Measurements from ENCODE around the gene EXOC6B. TPM values are rescaled to one million over a fixed set of nuclear protein-coding genes. Genes with fewer than 3 reads are reported as not detected.

EXOC6B gene
- total and polyA plus RNA-seq, 10 of the 15 experiments (the other 5 are each of a cell fraction or from before 2014, with no cell fraction given), result 0.23 to 2.2 (median 1.2) TPM

DNA sequence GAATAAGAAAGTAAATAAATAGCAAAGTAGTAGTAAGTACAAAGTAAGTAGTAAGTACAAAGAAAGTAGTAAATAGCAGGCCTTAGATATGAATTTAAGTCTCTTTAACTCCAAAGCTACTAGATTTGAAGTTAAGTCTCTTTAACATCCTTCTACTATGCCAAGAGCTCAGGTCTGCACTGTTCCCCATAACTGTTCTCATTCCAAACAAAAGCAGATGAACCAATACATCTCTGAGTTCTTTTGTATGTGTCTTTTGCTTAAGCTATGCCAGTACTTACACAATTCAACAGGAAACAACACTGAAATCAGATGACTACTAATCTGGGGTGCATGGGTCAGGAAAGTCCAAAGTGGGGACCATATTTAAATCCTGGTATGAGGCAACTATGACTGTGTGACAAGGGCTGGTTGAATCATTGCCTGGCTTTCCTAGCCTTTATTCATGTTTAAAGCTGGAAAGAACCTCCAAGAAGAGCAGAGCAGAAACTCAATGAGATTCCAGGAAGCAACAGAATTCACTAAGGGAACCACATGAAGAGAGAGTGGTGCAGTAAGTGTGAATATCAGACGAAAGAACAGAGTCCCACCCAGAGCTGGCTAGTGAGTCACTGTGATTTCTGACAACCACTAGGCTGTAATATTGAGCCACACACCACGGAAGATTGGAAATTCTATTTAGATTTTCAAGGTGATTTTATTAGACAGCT lies 627.1 kb downstream of the EXOC6B start:
- ChIA-PET POLR2A (no interaction called here), CTCF (no interaction called here), SMC1A (ENCODE audit: uncharacterized antibody, unreplicated experiment) (no interaction called here), RAD21 (ENCODE audit: unreplicated experiment) (no interaction called here)
- DNase-seq (ENCODE audit: low read depth, low spot score) (no peak), FAIRE-seq (no peak), ATAC-seq (no peak)
- no peak overlapping the region for H3K4me3 ChIP-seq
- H3K4me2 ChIP-seq (ENCODE audit: control insufficient read depth, insufficient read depth), result no peak overlapping the region
- intact Hi-C loops (cut with micrococcal nuclease; ENCODE audit: unreplicated experiment) (no loop called here), in situ Hi-C loops (cut with MboI) (no loop called here)
- no peak overlapping the region for H3K9ac ChIP-seq (ENCODE audit: control insufficient read depth, insufficient read depth, low read length)
- H3K4me1 ChIP-seq (ENCODE audit: control insufficient read depth, insufficient read depth, low read length), result no peaks in the 10 kb centered on the region
- WGBS (ENCODE audit: insufficient coverage, insufficient replicate concordance, low lambda C conversion rate, missing lambda C conversion rate), result 29% methylated on average over 2 of the region's 2 CpGs
- H3K79me2 ChIP-seq (ENCODE audit: control insufficient read depth, insufficient read depth, low read length), result no peaks in the 10 kb centered on the region
- BruUV-seq (replicated peaks), result no TSS peak
- no peak overlapping the region for H3K27ac ChIP-seq (ENCODE audit: control insufficient read depth, insufficient read depth)
- no peaks in the 10 kb centered on the region for H3K9me3 ChIP-seq (replicated peaks; ENCODE audit: control insufficient read depth, insufficient read depth, low read length)
- no peaks in the 10 kb centered on the region for H3K27me3 ChIP-seq (replicated peaks in 1 of 2; ENCODE audit: control insufficient read depth in 2 of 2, insufficient read depth in 2 of 2, low read length in 1 of 2)
- H3K36me3 ChIP-seq (ENCODE audit: control insufficient read depth in 2 of 2, insufficient read depth in 2 of 2, low read length in 1 of 2), result no peaks in the 10 kb centered on the region
- H4K20me1 ChIP-seq (ENCODE audit: control insufficient read depth, insufficient read depth), result no peaks in the 10 kb centered on the region
- no peak overlapping the region for H2AFZ ChIP-seq (ENCODE audit: control insufficient read depth, low read depth, low read length)
- TF ChIP-seq SIX5 (IDR thresholded peaks at IDR 0.05; ENCODE audit: low read depth, low read length, severe bottlenecking) (no peak), EP300 (IDR thresholded peaks at IDR 0.05; ENCODE audit: borderline replicate concordance in 1 of 2, control insufficient read depth in 1 of 2, low read depth in 2 of 2, low read length in 2 of 2) (no peak), TCF12 (IDR thresholded peaks at IDR 0.05; ENCODE audit: low read depth, low read length) (no peak), NFYB (IDR thresholded peaks at IDR 0.05; ENCODE audit: insufficient read depth, low read depth, low read length) (no peak), FOS (IDR thresholded peaks at IDR 0.05; ENCODE audit: borderline replicate concordance, extremely low read depth, insufficient read length) (no peak), SP1 (IDR thresholded peaks at IDR 0.05; ENCODE audit: low read depth, low read length) (no peak), KAT2A (conservative IDR thresholded peaks at IDR 0.05; ENCODE audit: control insufficient read depth, low read depth, low read length) (no peak), HCFC1 (IDR thresholded peaks at IDR 0.05; ENCODE audit: low read length) (no peak), DPF2 (IDR thresholded peaks at IDR 0.05) (no peak), TBL1XR1 (IDR thresholded peaks at IDR 0.05; ENCODE audit: low read depth, low read length) (no peak), SIN3A (IDR thresholded peaks at IDR 0.05; ENCODE audit: low read depth, low read length) (no peak)
- TF ChIP-seq, protein P1, sequence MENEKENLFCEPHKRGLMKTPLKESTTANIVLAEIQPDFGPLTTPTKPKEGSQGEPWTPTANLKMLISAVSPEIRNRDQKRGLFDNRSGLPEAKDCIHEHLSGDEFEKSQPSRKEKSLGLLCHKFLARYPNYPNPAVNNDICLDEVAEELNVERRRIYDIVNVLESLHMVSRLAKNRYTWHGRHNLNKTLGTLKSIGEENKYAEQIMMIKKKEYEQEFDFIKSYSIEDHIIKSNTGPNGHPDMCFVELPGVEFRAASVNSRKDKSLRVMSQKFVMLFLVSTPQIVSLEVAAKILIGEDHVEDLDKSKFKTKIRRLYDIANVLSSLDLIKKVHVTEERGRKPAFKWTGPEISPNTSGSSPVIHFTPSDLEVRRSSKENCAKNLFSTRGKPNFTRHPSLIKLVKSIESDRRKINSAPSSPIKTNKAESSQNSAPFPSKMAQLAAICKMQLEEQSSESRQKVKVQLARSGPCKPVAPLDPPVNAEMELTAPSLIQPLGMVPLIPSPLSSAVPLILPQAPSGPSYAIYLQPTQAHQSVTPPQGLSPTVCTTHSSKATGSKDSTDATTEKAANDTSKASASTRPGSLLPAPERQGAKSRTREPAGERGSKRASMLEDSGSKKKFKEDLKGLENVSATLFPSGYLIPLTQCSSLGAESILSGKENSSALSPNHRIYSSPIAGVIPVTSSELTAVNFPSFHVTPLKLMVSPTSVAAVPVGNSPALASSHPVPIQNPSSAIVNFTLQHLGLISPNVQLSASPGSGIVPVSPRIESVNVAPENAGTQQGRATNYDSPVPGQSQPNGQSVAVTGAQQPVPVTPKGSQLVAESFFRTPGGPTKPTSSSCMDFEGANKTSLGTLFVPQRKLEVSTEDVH (IDR thresholded peaks at IDR 0.05; ENCODE audit: low read depth, partially characterized antibody), result no peak
- TF ChIP-seq, protein P2, sequence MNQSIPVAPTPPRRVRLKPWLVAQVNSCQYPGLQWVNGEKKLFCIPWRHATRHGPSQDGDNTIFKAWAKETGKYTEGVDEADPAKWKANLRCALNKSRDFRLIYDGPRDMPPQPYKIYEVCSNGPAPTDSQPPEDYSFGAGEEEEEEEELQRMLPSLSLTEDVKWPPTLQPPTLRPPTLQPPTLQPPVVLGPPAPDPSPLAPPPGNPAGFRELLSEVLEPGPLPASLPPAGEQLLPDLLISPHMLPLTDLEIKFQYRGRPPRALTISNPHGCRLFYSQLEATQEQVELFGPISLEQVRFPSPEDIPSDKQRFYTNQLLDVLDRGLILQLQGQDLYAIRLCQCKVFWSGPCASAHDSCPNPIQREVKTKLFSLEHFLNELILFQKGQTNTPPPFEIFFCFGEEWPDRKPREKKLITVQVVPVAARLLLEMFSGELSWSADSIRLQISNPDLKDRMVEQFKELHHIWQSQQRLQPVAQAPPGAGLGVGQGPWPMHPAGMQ (IDR thresholded peaks at IDR 0.05; ENCODE audit: borderline replicate concordance), result no peak
- TF ChIP-seq, protein P3, sequence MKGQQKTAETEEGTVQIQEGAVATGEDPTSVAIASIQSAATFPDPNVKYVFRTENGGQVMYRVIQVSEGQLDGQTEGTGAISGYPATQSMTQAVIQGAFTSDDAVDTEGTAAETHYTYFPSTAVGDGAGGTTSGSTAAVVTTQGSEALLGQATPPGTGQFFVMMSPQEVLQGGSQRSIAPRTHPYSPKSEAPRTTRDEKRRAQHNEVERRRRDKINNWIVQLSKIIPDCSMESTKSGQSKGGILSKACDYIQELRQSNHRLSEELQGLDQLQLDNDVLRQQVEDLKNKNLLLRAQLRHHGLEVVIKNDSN (IDR thresholded peaks at IDR 0.05; ENCODE audit: borderline replicate concordance, extremely low read length, insufficient read depth, low read depth, low read length), result no peak
- TF ChIP-seq, protein P4, sequence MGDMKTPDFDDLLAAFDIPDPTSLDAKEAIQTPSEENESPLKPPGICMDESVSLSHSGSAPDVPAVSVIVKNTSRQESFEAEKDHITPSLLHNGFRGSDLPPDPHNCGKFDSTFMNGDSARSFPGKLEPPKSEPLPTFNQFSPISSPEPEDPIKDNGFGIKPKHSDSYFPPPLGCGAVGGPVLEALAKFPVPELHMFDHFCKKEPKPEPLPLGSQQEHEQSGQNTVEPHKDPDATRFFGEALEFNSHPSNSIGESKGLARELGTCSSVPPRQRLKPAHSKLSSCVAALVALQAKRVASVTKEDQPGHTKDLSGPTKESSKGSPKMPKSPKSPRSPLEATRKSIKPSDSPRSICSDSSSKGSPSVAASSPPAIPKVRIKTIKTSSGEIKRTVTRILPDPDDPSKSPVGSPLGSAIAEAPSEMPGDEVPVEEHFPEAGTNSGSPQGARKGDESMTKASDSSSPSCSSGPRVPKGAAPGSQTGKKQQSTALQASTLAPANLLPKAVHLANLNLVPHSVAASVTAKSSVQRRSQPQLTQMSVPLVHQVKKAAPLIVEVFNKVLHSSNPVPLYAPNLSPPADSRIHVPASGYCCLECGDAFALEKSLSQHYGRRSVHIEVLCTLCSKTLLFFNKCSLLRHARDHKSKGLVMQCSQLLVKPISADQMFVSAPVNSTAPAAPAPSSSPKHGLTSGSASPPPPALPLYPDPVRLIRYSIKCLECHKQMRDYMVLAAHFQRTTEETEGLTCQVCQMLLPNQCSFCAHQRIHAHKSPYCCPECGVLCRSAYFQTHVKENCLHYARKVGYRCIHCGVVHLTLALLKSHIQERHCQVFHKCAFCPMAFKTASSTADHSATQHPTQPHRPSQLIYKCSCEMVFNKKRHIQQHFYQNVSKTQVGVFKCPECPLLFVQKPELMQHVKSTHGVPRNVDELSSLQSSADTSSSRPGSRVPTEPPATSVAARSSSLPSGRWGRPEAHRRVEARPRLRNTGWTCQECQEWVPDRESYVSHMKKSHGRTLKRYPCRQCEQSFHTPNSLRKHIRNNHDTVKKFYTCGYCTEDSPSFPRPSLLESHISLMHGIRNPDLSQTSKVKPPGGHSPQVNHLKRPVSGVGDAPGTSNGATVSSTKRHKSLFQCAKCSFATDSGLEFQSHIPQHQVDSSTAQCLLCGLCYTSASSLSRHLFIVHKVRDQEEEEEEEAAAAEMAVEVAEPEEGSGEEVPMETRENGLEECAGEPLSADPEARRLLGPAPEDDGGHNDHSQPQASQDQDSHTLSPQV (IDR thresholded peaks at IDR 0.05), result no peak

Measured in GM12878 (cell line).